A549 (cell line): ENCODE measurements around the gene COG5. TPM values are rescaled to one million over a fixed set of nuclear protein-coding genes. Genes with fewer than 3 reads are reported as not detected.

ENCODE experiments used
- ATAC-seq, 2 experiments: fragments of 200-7000 bp in 1 of 2; fragments of >200 bp in 1 of 2; cut with Nextera tagmentation in 1 of 2; cut with Tn5 transposase in 1 of 2; 3 replicates each; pipeline versions ENCODE4 v1.8.0 to v1.9.1; 2018 to 2020; ENCODE audit warnings: mild to moderate bottlenecking in 1 of 2, moderate library complexity in 1 of 2
- CTCF ChIA-PET: fragments of 300-600 bp; sonication (Branson Sonifier 250); formaldehyde crosslinking; extraction: SDS; loops from one replicate; lab custom pipeline; 2021; ENCODE audit warnings: antibody characterized with exemption, inconsistent platforms; lab: Yijun Ruan, JAX
- POLR2A ChIA-PET: fragments of 350-600 bp; formaldehyde crosslinking; extraction: SDS; loops from one replicate; lab custom pipeline; 2021; ENCODE audit warnings: antibody characterized with exemption, inconsistent platforms; lab: Yijun Ruan, JAX
- DNase-seq, 2 experiments: peaks; one replicate each; pipeline versions ENCODE4 v3.0.0 to v3.0.0-alpha.2; 2011 to 2016; ENCODE audit warnings: low read depth in 1 of 2, low spot score in 1 of 2
- FAIRE-seq: peaks from 2 replicates; lab custom pipeline; 2011; peaks lifted over from hg19 to GRCh38; lab: Jason Lieb, UNC
- H3K27ac ChIP-seq, 2 experiments: fragments of >200 bp; sonication (Bioruptor Twin); formaldehyde crosslinking; 3 replicates each; pipeline ENCODE4 v1.5.1; 2016 to 2017
- H3K4me1 ChIP-seq: fragments of >200 bp; sonication (Bioruptor Twin); formaldehyde crosslinking; 3 replicates; pipeline ENCODE4 v1.6.1; 2016
- H3K4me2 ChIP-seq: fragments of >200 bp; sonication (Bioruptor Twin); formaldehyde crosslinking; 3 replicates; pipeline ENCODE4 v1.6.1; 2016
- H3K4me3 ChIP-seq: fragments of >200 bp; sonication (Bioruptor Twin); formaldehyde crosslinking; 3 replicates; pipeline ENCODE4 v1.5.1; 2016
- H3K9me3 ChIP-seq: fragments of >200 bp; sonication (Bioruptor Twin); formaldehyde crosslinking; 3 replicates; pipeline ENCODE4 v1.6.1; 2016
- BHLHE40 ChIP-seq: IDR thresholded peaks from 2 replicates; pipeline ENCODE4 v1.6.1; 2012; ENCODE audit warnings: low read depth, low read length, inconsistent platforms
- CBX8 ChIP-seq: fragments of 200-600 bp; sonication (generic); IDR thresholded peaks from 2 replicates; pipeline ENCODE4 v1.6.1; 2016
- EP300 ChIP-seq, 2 experiments: fragments of >200 bp; sonication (Bioruptor Twin); formaldehyde crosslinking; IDR thresholded peaks; 2 replicates in 1 of 2; 3 replicates in 1 of 2; pipeline ENCODE4 v1.6.1; 2016 to 2017
- FOXS1 ChIP-seq: fragments of 250-450 bp; sonication (Bioruptor Pico); IDR thresholded peaks from 2 replicates; pipeline ENCODE4 v1.5.0; 2020; ENCODE audit warnings: mild to moderate bottlenecking, moderate library complexity
- HOXA7 ChIP-seq: fragments of 250-450 bp; sonication (Bioruptor Pico); IDR thresholded peaks from 2 replicates; pipeline ENCODE4 v1.5.0; 2020; ENCODE audit warnings: mild to moderate bottlenecking, moderate library complexity
- HOXB13 ChIP-seq: fragments of 250-450 bp; sonication (Bioruptor Pico); IDR thresholded peaks from 2 replicates; pipeline ENCODE4 v1.5.0; 2020; ENCODE audit warnings: low read depth, mild to moderate bottlenecking, moderate library complexity
- JUN ChIP-seq, 2 experiments: fragments of >200 bp; sonication (Bioruptor Twin); formaldehyde crosslinking; IDR thresholded peaks; 2 replicates in 1 of 2; 3 replicates in 1 of 2; pipeline ENCODE4 v1.6.1; 2016 to 2017
- KDM1A ChIP-seq: fragments of 200-600 bp; sonication (generic); IDR thresholded peaks from 2 replicates; pipeline ENCODE4 v1.6.1; 2016; ENCODE audit warnings: low read depth, mild to moderate bottlenecking
- KDM5A ChIP-seq: fragments of 200-600 bp; sonication (generic); IDR thresholded peaks from 2 replicates; pipeline ENCODE4 v1.6.1; 2016; ENCODE audit warnings: antibody characterized with exemption, mild to moderate bottlenecking
- MAFK ChIP-seq: fragments of 450-650 bp; IDR thresholded peaks from 2 replicates; pipeline ENCODE4 v1.6.1; 2014; ENCODE audit not compliant: partially characterized antibody
- NR3C1 ChIP-seq: fragments of >200 bp; sonication (Bioruptor Twin); formaldehyde crosslinking; IDR thresholded peaks from 3 replicates; pipeline ENCODE4 v1.6.1; 2017
- POLR2A ChIP-seq: IDR thresholded peaks from 2 replicates; pipeline ENCODE4 v1.6.1; 2012; ENCODE audit warnings: mild to moderate bottlenecking, low read length
- RCOR1 ChIP-seq: fragments of 150-350 bp; IDR thresholded peaks from 2 replicates; pipeline ENCODE4 v1.6.1; 2014; ENCODE audit warnings: antibody characterized with exemption, low read length, low read depth
- RFX5 ChIP-seq: fragments of 450-650 bp; IDR thresholded peaks from 2 replicates; pipeline ENCODE4 v1.7.1; 2014; ENCODE audit warnings: antibody characterized with exemption, mild to moderate bottlenecking, moderate library complexity
- RNF2 ChIP-seq: fragments of 200-600 bp; sonication (generic); IDR thresholded peaks from 2 replicates; pipeline ENCODE4 v1.6.1; 2016; ENCODE audit warnings: low read depth, mild to moderate bottlenecking, antibody characterized with exemption, moderate library complexity, borderline replicate concordance
- TFCP2L1 ChIP-seq: fragments of 250-450 bp; sonication (Bioruptor Pico); IDR thresholded peaks from 2 replicates; pipeline ENCODE4 v1.5.0; 2021; ENCODE audit warnings: mild to moderate bottlenecking
- TP53 ChIP-seq: fragments of 250-450 bp; sonication (Bioruptor Pico); IDR thresholded peaks from 2 replicates; pipeline ENCODE4 v1.5.0; 2021; ENCODE audit warnings: mild to moderate bottlenecking, moderate library complexity
- ZFP36 ChIP-seq: fragments of 450-650 bp; IDR thresholded peaks from 2 replicates; pipeline ENCODE4 v1.6.1; 2014; ENCODE audit warnings: borderline replicate concordance; ENCODE audit not compliant: partially characterized antibody
- WGBS: methylation state at CpG from one replicate; pipeline ENCODE4 v1.1.6; 2017; ENCODE audit errors: missing lambda C conversion rate; 5-methylcytosine and 5-hydroxymethylcytosine counted together
- polyA plus RNA-seq, 4 experiments: library from polyadenylated mRNA; depleted of rRNA in 3 of 4; stranded (reverse); fragments of >200 nt; fragmentation: RNase III in 1 of 4; extraction: RNeasy Plus Mini Kit Qiagen cat#74134 plus additional on column Dnase treatment in 1 of 4; gene quantifications; 2 replicates in 3 of 4; 3 replicates in 1 of 4; pipeline ENCODE4 v1.2.3, GENCODE V29; 2011 to 2017
- TF ChIP-seq, protein P1 (sequence below): fragments of 150-350 bp; IDR thresholded peaks from 2 replicates; pipeline ENCODE4 v1.6.1; 2014; ENCODE audit warnings: low read depth, mild to moderate bottlenecking, low read length
- TF ChIP-seq, protein P2 (sequence below): IDR thresholded peaks from 2 replicates; pipeline ENCODE4 v1.6.1; 2012
- TF ChIP-seq, protein P3 (sequence below): fragments of >200 bp; sonication (Bioruptor Twin); formaldehyde crosslinking; IDR thresholded peaks from 2 replicates; pipeline ENCODE4 v1.6.1; 2016
- TF ChIP-seq, protein P4 (sequence below): fragments of 250-450 bp; sonication (Bioruptor Pico); IDR thresholded peaks from 2 replicates; pipeline ENCODE4 v1.5.0; 2021; ENCODE audit warnings: mild to moderate bottlenecking, moderate library complexity, borderline replicate concordance

The COG5 gene
- polyA plus RNA-seq, 2 of the 4 experiments (the other 2 are of a cell fraction) = 22.5 to 44.0 TPM

DNA sequence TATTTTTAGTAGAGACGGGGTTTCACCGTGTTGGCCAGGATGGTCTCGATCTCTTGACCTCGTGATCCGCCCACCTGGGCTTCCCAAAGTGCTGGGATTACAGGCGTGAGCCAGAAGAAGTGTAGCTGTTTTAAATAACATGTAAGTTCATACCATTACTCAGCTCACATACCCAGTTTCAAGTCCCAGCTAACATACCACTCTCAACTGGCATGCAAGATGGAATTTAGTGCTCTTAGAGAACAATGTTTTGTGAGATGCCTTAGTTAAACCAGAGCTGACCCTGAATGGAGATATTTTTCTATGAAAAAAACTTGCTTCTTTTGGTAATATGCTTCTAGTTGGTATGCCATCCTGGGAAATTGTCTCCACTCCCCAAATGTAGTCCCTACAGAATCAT is 357.6 kb downstream of the COG5 start:
- H3K4me3 ChIP-seq = no peak overlapping the region
- 97% methylated on average over 6 of the region's 6 CpGs for WGBS
- ChIA-PET CTCF (interaction anchor here (1.4 to 3.5 kb wide), 3 partner anchors 12 to 58 kb away, joined by 3 to 8 read pairs (median 4); no protein-coding TSS in a partner anchor), POLR2A (no interaction called here)
- DNase-seq (no peak), ATAC-seq (no peak), FAIRE-seq (no peak)
- no peak overlapping the region for H3K27ac ChIP-seq
- no peaks in the 10 kb centered on the region for H3K9me3 ChIP-seq
- TF ChIP-seq RCOR1 (no peak), TP53 (CRISPR knock-in tag) (no peak), EP300 (IDR thresholded peaks at IDR 0.05) (no peak), MAFK (no peak), KDM5A (no peak), POLR2A (no peak), HOXA7 (CRISPR knock-in tag) (no peak), TFCP2L1 (CRISPR knock-in tag) (no peak), BHLHE40 (no peak), JUN (IDR thresholded peaks at IDR 0.05) (no peak), FOXS1 (CRISPR knock-in tag) (no peak), ZFP36 (no peak)
- TF ChIP-seq, protein P1, sequence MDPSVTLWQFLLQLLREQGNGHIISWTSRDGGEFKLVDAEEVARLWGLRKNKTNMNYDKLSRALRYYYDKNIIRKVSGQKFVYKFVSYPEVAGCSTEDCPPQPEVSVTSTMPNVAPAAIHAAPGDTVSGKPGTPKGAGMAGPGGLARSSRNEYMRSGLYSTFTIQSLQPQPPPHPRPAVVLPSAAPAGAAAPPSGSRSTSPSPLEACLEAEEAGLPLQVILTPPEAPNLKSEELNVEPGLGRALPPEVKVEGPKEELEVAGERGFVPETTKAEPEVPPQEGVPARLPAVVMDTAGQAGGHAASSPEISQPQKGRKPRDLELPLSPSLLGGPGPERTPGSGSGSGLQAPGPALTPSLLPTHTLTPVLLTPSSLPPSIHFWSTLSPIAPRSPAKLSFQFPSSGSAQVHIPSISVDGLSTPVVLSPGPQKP = no peak
- TF ChIP-seq, protein P2, sequence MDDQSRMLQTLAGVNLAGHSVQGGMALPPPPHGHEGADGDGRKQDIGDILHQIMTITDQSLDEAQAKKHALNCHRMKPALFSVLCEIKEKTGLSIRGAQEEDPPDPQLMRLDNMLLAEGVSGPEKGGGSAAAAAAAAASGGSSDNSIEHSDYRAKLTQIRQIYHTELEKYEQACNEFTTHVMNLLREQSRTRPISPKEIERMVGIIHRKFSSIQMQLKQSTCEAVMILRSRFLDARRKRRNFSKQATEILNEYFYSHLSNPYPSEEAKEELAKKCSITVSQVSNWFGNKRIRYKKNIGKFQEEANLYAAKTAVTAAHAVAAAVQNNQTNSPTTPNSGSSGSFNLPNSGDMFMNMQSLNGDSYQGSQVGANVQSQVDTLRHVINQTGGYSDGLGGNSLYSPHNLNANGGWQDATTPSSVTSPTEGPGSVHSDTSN = no peak
- no peaks in the 10 kb centered on the region for H3K4me1 ChIP-seq
- H3K4me2 ChIP-seq = no peak overlapping the region

DNA sequence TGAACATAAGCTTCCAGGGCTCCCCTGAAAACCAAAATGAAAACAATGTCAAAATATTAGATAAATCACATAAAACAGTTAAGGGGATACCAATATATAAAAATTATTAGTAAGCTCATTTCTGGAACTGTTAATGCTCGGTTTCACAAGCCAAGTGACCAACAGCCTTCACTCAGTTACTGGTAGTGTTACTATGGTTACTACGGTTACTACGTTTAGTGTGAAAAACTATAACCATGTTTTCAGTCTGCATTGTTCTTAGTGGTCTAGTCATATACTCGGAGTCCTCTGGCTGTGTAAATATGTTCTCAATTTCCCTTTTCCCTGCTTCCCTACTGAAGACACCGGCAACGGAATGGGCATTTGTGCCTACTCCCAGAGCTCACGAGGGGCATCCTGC is 360.1 kb downstream of the COG5 start:
- TF ChIP-seq NR3C1 = no peak
- TF ChIP-seq KDM1A = no peak
- no peak for TF ChIP-seq JUN (IDR thresholded peaks at IDR 0.05)
- no peak for TF ChIP-seq CBX8
- TF ChIP-seq, protein P3, sequence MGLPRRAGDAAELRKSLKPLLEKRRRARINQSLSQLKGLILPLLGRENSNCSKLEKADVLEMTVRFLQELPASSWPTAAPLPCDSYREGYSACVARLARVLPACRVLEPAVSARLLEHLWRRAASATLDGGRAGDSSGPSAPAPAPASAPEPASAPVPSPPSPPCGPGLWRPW = no peak
- TF ChIP-seq, protein P4, sequence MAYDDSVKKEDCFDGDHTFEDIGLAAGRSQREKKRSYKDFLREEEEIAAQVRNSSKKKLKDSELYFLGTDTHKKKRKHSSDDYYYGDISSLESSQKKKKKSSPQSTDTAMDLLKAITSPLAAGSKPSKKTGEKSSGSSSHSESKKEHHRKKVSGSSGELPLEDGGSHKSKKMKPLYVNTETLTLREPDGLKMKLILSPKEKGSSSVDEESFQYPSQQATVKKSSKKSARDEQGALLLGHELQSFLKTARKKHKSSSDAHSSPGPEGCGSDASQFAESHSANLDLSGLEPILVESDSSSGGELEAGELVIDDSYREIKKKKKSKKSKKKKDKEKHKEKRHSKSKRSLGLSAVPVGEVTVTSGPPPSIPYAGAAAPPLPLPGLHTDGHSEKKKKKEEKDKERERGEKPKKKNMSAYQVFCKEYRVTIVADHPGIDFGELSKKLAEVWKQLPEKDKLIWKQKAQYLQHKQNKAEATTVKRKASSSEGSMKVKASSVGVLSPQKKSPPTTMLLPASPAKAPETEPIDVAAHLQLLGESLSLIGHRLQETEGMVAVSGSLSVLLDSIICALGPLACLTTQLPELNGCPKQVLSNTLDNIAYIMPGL (CRISPR knock-in tag) = no peak
- no peak for TF ChIP-seq RFX5
- TF ChIP-seq, protein P2 = no peak
- no peak for TF ChIP-seq RNF2
- TF ChIP-seq HOXB13 (CRISPR knock-in tag) = no peak
- no peak overlapping the region for H3K27ac ChIP-seq
- 89% methylated on average over 7 of the region's 7 CpGs for WGBS
- no peaks in the 10 kb centered on the region for H3K9me3 ChIP-seq
- no peak for DNase-seq
- no peaks in the 10 kb centered on the region for H3K4me1 ChIP-seq
- H3K4me3 ChIP-seq = no peak overlapping the region
- no peak for ATAC-seq
- POLR2A ChIA-PET = no interaction called here
- CTCF ChIA-PET = interaction anchor here (0.9 to 1.7 kb wide), 5 partner anchors 10 to 668 kb away, joined by 3 to 5 read pairs (median 3); no protein-coding TSS in a partner anchor
- FAIRE-seq = no peak
- no peak overlapping the region for H3K4me2 ChIP-seq
